H9 (cell line): ENCODE measurements around the gene HNF1B. TPM values are rescaled to one million over a fixed set of nuclear protein-coding genes. Genes with fewer than 3 reads are reported as not detected.

Experiments
- DNase-seq: peaks from one replicate; pipeline ENCODE4 v3.0.0-alpha.2; 2017
- H2AFZ ChIP-seq: one replicate; pipeline ENCODE4 v1.6.1; 2013; ENCODE audit warnings: mild to moderate bottlenecking, low read length, control low read depth, moderate library complexity
- H2AK5ac ChIP-seq: 2 replicates; pipeline ENCODE4 v1.6.1; 2013; ENCODE audit warnings: low read length, control low read depth, mixed read lengths; ENCODE audit not compliant: insufficient read length
- H2BK120ac ChIP-seq: one replicate; pipeline ENCODE4 v1.6.1; 2013; ENCODE audit warnings: low read depth, mild to moderate bottlenecking, low read length, control low read depth, inconsistent platforms; ENCODE audit not compliant: poor library complexity, severe bottlenecking
- H2BK12ac ChIP-seq: 2 replicates; pipeline ENCODE4 v1.6.1; 2013; ENCODE audit warnings: low read length, control low read depth, mixed read lengths, low read depth; ENCODE audit not compliant: insufficient read length
- H2BK15ac ChIP-seq: 2 replicates; pipeline ENCODE4 v1.6.1; 2013; ENCODE audit warnings: low read depth, low read length, control low read depth
- H2BK20ac ChIP-seq: one replicate; pipeline ENCODE4 v1.6.1; 2013; ENCODE audit warnings: low read depth, mild to moderate bottlenecking, low read length, control low read depth, inconsistent platforms; ENCODE audit not compliant: poor library complexity, severe bottlenecking
- H2BK5ac ChIP-seq: 2 replicates; pipeline ENCODE4 v1.6.1; 2013; ENCODE audit warnings: low read length, control low read depth, mixed read lengths; ENCODE audit not compliant: insufficient read length
- H3K14ac ChIP-seq: 2 replicates; pipeline ENCODE4 v1.6.1; 2013; ENCODE audit warnings: low read length, control low read depth; ENCODE audit not compliant: insufficient read depth
- H3K18ac ChIP-seq: 2 replicates; pipeline ENCODE4 v1.6.1; 2013; ENCODE audit warnings: low read depth, mild to moderate bottlenecking, mixed read lengths, low read length, control low read depth; ENCODE audit not compliant: insufficient read length
- H3K23ac ChIP-seq: 2 replicates; pipeline ENCODE4 v1.6.1; 2013; ENCODE audit warnings: low read length, control low read depth, mixed read lengths, low read depth; ENCODE audit not compliant: insufficient read length
- H3K23me2 ChIP-seq: 2 replicates; pipeline ENCODE4 v1.6.1; 2013; ENCODE audit warnings: low read depth, mild to moderate bottlenecking, mixed read lengths, low read length, control low read depth; ENCODE audit not compliant: insufficient read length, poor library complexity, severe bottlenecking
- H3K27ac ChIP-seq: 2 replicates; pipeline ENCODE4 v1.5.1; 2013; ENCODE audit warnings: low read length, control low read depth, mixed read lengths, low read depth; ENCODE audit not compliant: insufficient read length
- H3K27me3 ChIP-seq: 2 replicates; pipeline ENCODE4 v1.6.1; 2013; ENCODE audit warnings: low read length, control low read depth, inconsistent platforms; ENCODE audit not compliant: insufficient read depth
- H3K4ac ChIP-seq: 2 replicates; pipeline ENCODE4 v1.6.1; 2013; ENCODE audit warnings: low read depth, mild to moderate bottlenecking, control low read depth, inconsistent platforms, low read length, moderate library complexity
- H3K4me1 ChIP-seq: 2 replicates; pipeline ENCODE4 v1.6.1; 2013; ENCODE audit warnings: low read length, control low read depth, inconsistent platforms; ENCODE audit not compliant: insufficient read depth
- H3K4me2 ChIP-seq: 2 replicates; pipeline ENCODE4 v1.6.1; 2013; ENCODE audit warnings: low read length, control low read depth, mixed read lengths; ENCODE audit not compliant: insufficient read length, insufficient read depth
- H3K56ac ChIP-seq: 2 replicates; pipeline ENCODE4 v1.6.1; 2013; ENCODE audit warnings: low read depth, mild to moderate bottlenecking, mixed read lengths, low read length, control low read depth; ENCODE audit not compliant: insufficient read length
- H3K79me1 ChIP-seq: 2 replicates; pipeline ENCODE4 v1.6.1; 2013; ENCODE audit warnings: low read depth, mild to moderate bottlenecking, moderate library complexity, low read length, control low read depth, inconsistent platforms; ENCODE audit not compliant: insufficient read depth, poor library complexity, severe bottlenecking
- H3K79me2 ChIP-seq: 2 replicates; pipeline ENCODE4 v1.6.1; 2013; ENCODE audit warnings: low read length, control low read depth, inconsistent platforms; ENCODE audit not compliant: insufficient read depth
- H3K9ac ChIP-seq: 2 replicates; pipeline ENCODE4 v1.6.1; 2013; ENCODE audit warnings: low read length, control low read depth, mixed read lengths; ENCODE audit not compliant: insufficient read length; ENCODE audit errors: extremely low read depth
- H3K9me3 ChIP-seq: one replicate; pipeline ENCODE4 v1.6.1; 2013; ENCODE audit warnings: low read depth, low read length, inconsistent platforms; ENCODE audit not compliant: control insufficient read depth
- H3T11ph ChIP-seq: one replicate; pipeline ENCODE4 v1.6.1; 2013; ENCODE audit warnings: mild to moderate bottlenecking, low read length, control low read depth, inconsistent platforms
- H4K20me1 ChIP-seq: one replicate; pipeline ENCODE4 v1.6.1; 2013; ENCODE audit not compliant: control insufficient read depth, insufficient read length, insufficient read depth
- H4K5ac ChIP-seq: 2 replicates; pipeline ENCODE4 v1.6.1; 2013; ENCODE audit warnings: low read depth, mild to moderate bottlenecking, mixed read lengths, low read length, control low read depth; ENCODE audit not compliant: insufficient read length
- H4K8ac ChIP-seq: replicated peaks from 2 replicates; pipeline ENCODE4 v1.6.1; 2013; ENCODE audit warnings: low read length, control low read depth, mixed read lengths, low read depth; ENCODE audit not compliant: insufficient read length
- H4K91ac ChIP-seq: 2 replicates; pipeline ENCODE4 v1.6.1; 2013; ENCODE audit warnings: low read depth, mild to moderate bottlenecking, moderate library complexity, mixed read lengths, low read length, control low read depth; ENCODE audit not compliant: insufficient read length
- H3K27ac Mint-ChIP-seq, 3 experiments: 2 replicates in 2 of 3; 3 replicates in 1 of 3; pipeline ENCODE4 v1.8.0; 2020 to 2021; ENCODE audit warnings: mixed read lengths in 3 of 3, mild to moderate bottlenecking in 1 of 3, moderate library complexity in 1 of 3
- H3K27me3 Mint-ChIP-seq: 2 replicates; pipeline ENCODE4 v1.8.0; 2021; ENCODE audit warnings: low read depth, mild to moderate bottlenecking, moderate library complexity, mixed read lengths
- H3K36me3 Mint-ChIP-seq, 3 experiments: 2 replicates in 2 of 3; 3 replicates in 1 of 3; pipeline ENCODE4 v1.8.0; 2020 to 2021; ENCODE audit warnings: low read depth in 3 of 3, mixed read lengths in 3 of 3; ENCODE audit not compliant: insufficient read depth in 1 of 3
- H3K4me1 Mint-ChIP-seq, 2 experiments: 2 replicates each; pipeline ENCODE4 v1.8.0; 2020; ENCODE audit warnings: mixed read lengths in 2 of 2
- H3K4me3 Mint-ChIP-seq, 2 experiments: 2 replicates in 1 of 2; 3 replicates in 1 of 2; pipeline ENCODE4 v1.8.0; 2020 to 2021; ENCODE audit warnings: mild to moderate bottlenecking in 2 of 2, mixed read lengths in 2 of 2, moderate library complexity in 1 of 2
- H3K9me3 Mint-ChIP-seq, 2 experiments: 2 replicates in 1 of 2; 3 replicates in 1 of 2; pipeline ENCODE4 v1.8.0; 2020; ENCODE audit warnings: mild to moderate bottlenecking in 2 of 2, mixed read lengths in 2 of 2, moderate library complexity in 1 of 2
- WGBS: extraction: QIAGEN DNeasy Blood & Tissue Kit; methylation state at CpG from one replicate; pipeline ENCODE4 v1.1.7; 2013; ENCODE audit warnings: missing lambda C conversion rate, low lambda C conversion rate, mixed read lengths; ENCODE audit not compliant: insufficient read length; ENCODE audit errors: extremely low coverage; 5-methylcytosine and 5-hydroxymethylcytosine counted together
- total RNA-seq: library from RNA; stranded (reverse); gene quantifications from 2 replicates; pipeline ENCODE4 v1.2.1, GENCODE V29; 2021
- TF ChIP-seq, protein P1 (sequence below): fragments of 200-600 bp; sonication (generic); conservative IDR thresholded peaks from 3 replicates; pipeline ENCODE4 v1.8.0; 2021; ENCODE audit warnings: antibody characterized with exemption, mild to moderate bottlenecking

Gene HNF1B
- total RNA-seq, 1 experiment from 2014 or later = not detected

- no peaks in the 10 kb centered on the region for H3K9me3 Mint-ChIP-seq
- Histone ChIP-seq H2BK120ac (no peak overlapping the region), H3K56ac (no peak overlapping the region), H2BK20ac (no peak overlapping the region), H3K4me1 (0 out of 2 replicates have a peak, but pooled peaks cover 3% of the 10 kb centered on the region), H4K20me1 (no peaks in the 10 kb centered on the region), H3K4me2 (no peak overlapping the region), H2BK12ac (no peak overlapping the region), H3K4ac (no peak overlapping the region), H3K18ac (no peak overlapping the region), H3K79me2 (no peaks in the 10 kb centered on the region), H3K23ac (no peak overlapping the region), H3T11ph (no peak overlapping the region), H3K23me2 (no peaks in the 10 kb centered on the region), H3K9ac (no peak overlapping the region), H4K5ac (no peak overlapping the region), H3K79me1 (no peaks in the 10 kb centered on the region), H3K9me3 (no peaks in the 10 kb centered on the region), H4K8ac (no peak overlapping the region), H4K91ac (no peak overlapping the region), H3K27ac (no peak overlapping the region), H3K27me3 (no peaks in the 10 kb centered on the region), H2BK5ac (no peak overlapping the region), H3K14ac (no peak overlapping the region), H2AK5ac (no peak overlapping the region), H2AFZ (no peak overlapping the region), H2BK15ac (no peak overlapping the region)
- H3K27ac Mint-ChIP-seq = no peak overlapping the region
- H3K27me3 Mint-ChIP-seq = peaks cover 1% of the 10 kb centered on the region
- H3K36me3 Mint-ChIP-seq = no peaks in the 10 kb centered on the region
- no CpG with 5 or more reads among the region's 4 CpGs for WGBS
- TF ChIP-seq, protein P1, sequence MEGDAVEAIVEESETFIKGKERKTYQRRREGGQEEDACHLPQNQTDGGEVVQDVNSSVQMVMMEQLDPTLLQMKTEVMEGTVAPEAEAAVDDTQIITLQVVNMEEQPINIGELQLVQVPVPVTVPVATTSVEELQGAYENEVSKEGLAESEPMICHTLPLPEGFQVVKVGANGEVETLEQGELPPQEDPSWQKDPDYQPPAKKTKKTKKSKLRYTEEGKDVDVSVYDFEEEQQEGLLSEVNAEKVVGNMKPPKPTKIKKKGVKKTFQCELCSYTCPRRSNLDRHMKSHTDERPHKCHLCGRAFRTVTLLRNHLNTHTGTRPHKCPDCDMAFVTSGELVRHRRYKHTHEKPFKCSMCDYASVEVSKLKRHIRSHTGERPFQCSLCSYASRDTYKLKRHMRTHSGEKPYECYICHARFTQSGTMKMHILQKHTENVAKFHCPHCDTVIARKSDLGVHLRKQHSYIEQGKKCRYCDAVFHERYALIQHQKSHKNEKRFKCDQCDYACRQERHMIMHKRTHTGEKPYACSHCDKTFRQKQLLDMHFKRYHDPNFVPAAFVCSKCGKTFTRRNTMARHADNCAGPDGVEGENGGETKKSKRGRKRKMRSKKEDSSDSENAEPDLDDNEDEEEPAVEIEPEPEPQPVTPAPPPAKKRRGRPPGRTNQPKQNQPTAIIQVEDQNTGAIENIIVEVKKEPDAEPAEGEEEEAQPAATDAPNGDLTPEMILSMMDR = no peak
- H3K4me3 Mint-ChIP-seq = no peak overlapping the region
- peaks cover 16 to 24% of the 10 kb centered on the region in 2 experiments for H3K4me1 Mint-ChIP-seq
- peak; percentile 67 for DNase-seq
Measured at GRCh38 chr17:37662353-37662752, 82.5 kb downstream of the HNF1B start.
